C4-2B (cell line): ENCODE measurements around the gene HIVEP2.

Experiments used
- H3K27ac ChIP-seq: fragments of 450-650 bp; 2 replicates; pipeline ENCODE4 v1.5.1; 2017
- ZFX ChIP-seq: fragments of 450-650 bp; IDR thresholded peaks from 2 replicates; pipeline ENCODE4 v1.6.1; 2017
- TF ChIP-seq, protein P1 (sequence below): fragments of 450-650 bp; conservative IDR thresholded peaks from 2 replicates; pipeline ENCODE4 v1.5.1; 2017; ENCODE audit warnings: mild to moderate bottlenecking

The HIVEP2 gene

DNA sequence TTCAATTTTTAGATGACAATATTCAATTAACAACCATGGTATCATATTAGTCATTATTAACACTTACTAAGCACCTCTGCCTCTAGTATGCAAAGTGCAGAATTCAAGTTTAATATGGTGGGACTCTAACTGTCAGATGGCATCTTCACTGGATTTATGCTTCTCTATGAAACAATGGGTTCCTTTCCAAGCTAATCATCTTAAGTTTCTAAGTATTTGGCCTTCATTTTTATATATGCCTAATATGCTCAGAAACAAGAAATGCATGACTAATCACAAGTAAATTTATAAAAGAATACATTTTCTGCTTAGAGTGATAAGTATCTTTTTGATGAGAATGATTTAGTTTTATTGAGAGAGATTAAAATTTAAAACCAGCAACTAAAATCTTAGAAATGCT, 144.7 kb downstream of the HIVEP2 start:
- no peak overlapping the region for H3K27ac ChIP-seq
- TF ChIP-seq ZFX: no peak
- TF ChIP-seq, protein P1, sequence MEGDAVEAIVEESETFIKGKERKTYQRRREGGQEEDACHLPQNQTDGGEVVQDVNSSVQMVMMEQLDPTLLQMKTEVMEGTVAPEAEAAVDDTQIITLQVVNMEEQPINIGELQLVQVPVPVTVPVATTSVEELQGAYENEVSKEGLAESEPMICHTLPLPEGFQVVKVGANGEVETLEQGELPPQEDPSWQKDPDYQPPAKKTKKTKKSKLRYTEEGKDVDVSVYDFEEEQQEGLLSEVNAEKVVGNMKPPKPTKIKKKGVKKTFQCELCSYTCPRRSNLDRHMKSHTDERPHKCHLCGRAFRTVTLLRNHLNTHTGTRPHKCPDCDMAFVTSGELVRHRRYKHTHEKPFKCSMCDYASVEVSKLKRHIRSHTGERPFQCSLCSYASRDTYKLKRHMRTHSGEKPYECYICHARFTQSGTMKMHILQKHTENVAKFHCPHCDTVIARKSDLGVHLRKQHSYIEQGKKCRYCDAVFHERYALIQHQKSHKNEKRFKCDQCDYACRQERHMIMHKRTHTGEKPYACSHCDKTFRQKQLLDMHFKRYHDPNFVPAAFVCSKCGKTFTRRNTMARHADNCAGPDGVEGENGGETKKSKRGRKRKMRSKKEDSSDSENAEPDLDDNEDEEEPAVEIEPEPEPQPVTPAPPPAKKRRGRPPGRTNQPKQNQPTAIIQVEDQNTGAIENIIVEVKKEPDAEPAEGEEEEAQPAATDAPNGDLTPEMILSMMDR: no peak

DNA sequence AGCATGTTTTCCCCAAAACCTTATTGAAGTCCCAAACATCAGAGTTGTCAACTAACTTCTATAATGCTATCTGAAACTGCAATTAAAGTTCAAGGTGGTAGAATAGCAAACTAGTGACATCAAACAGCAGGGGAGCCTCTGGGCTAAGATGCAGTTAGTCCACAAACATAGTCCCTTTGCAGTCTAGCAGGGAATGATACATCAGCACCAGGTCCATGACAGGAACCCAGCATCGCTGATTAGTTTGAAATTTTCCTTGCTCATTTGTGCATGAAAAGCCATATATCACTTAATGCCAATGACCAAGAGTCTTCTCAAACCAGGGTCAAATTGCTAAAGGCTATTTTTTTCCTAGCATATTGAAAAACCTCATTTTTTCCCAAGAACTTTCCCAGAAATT, 145.3 kb downstream of the HIVEP2 start:
- no peak overlapping the region for H3K27ac ChIP-seq
- no peak for TF ChIP-seq ZFX
- TF ChIP-seq, protein P1: no peak

DNA sequence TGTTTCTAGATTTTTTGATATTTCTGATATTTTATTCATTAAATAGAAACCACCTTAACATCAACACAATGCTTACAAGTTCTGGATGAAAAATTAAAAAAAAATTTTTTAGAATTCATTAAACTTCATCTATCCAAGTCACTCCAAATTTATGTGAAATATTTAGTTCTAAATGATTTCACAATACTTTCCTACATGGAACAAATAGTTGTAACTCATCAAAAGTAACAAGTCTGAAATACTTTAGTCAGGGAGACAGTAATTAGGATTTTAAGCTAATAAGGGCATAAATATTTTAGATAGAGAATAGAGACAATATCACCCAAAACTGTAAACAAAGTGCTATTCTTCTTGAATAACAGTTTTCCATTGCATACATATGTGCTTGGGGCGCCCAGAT, 147.8 kb downstream of the HIVEP2 start:
- no peak overlapping the region for H3K27ac ChIP-seq

DNA sequence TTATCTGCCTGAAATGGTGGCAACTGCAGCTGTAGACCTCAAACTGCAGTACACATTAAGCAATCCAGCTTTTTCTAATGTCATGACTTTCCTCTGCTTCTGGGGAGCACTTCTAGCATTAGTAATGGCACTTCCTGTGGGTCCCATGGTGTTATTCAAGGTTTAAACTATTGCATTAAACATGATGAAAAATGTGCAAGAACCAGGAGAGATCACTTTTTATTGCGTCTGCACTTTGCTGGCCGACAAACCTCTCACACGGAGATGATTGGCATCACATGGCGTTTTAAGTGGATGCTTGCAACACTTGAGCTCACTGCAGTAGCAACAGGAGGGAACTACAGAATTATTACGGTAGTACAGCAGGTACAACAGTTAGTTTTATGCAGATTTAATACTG, 148.4 kb downstream of the HIVEP2 start:
- no peak for TF ChIP-seq ZFX
- H3K27ac ChIP-seq: no peak overlapping the region

More for the DNA sequence above, 147.8 kb downstream of the HIVEP2 start:
- no peak for TF ChIP-seq ZFX
- TF ChIP-seq, protein P1: no peak

DNA sequence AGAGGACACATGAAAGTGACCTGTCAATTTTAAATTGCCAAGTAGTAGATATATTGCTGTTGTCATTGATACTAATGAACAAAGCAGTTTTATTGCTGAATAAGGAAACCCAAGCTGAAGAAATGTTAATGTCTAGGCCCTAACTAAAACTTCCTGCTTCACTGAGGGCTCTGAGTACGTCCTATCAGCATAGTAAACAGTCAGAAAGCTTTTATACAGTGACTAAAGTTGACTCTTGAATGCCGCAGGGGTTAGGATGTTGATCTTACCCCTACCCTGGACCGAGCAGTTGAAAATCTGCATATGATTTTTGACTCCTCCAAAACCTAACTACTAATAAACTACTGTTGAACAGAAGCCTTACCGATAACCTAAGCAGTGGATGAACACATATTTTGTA, 149.0 kb downstream of the HIVEP2 start:
- TF ChIP-seq ZFX: no peak
- no peak overlapping the region for H3K27ac ChIP-seq

DNA sequence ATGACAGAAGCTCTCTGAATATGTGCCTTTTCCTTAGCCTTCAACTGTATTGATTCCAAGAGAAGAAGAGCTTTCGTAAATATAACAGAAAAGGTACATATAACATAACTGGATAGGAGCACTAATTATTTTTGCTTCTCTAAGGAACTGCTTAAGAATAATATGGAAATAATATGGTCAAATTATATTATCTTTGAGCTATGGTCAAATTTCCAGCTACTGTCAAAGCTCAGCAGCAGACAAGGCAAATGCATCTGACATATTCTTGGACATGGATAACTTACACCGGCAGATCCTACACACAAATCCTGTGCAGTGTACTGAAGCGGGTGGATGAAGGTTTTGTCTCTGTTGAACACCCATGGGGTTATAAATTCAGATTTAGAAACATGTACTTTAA, 150.6 kb downstream of the HIVEP2 start:
- TF ChIP-seq, protein P1: no peak
- no peak for TF ChIP-seq ZFX

DNA sequence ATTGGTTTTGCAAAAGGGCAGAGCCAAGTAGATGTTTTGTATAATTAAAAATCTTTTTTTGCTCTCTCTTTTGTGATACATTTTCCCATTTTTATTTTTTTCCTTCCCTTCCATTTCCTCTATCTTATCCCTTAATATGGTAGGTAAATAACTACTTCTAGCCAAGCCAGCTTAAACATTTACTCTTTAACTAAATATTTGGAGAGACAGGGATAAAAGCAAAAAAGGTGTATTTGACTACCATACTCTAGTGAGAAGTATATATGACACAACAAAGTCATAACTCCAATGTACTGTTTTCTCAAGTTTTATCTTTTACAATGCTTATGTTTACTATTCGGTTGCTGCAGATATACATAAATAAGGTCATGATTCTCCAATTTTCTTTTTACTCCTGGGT, 154.7 kb downstream of the HIVEP2 start:
- no peak for TF ChIP-seq ZFX
- TF ChIP-seq, protein P1: no peak
- H3K27ac ChIP-seq: no peak overlapping the region

More for the DNA sequence above, 150.6 kb downstream of the HIVEP2 start:
- H3K27ac ChIP-seq: no peak overlapping the region

DNA sequence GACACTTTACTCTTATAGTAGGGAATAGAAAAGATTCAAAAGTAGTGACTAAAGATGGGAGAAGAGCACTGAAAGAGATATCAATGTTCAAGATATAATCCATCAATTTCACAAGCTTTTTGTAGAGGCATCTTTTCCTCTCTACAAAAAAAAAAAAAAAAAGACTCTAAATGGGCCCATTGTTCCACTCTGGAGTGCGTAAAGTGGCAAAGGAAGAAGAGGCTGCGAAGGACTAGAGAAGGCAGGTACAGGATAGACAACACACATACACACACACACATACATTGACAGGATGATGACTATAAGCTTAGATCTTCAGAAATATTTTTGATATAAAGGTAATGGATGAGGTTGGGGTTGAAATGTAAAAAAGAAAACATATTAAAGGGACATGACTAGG, 157.6 kb downstream of the HIVEP2 start:
- no peak overlapping the region for H3K27ac ChIP-seq
- TF ChIP-seq ZFX: no peak
- TF ChIP-seq, protein P1: no peak

DNA sequence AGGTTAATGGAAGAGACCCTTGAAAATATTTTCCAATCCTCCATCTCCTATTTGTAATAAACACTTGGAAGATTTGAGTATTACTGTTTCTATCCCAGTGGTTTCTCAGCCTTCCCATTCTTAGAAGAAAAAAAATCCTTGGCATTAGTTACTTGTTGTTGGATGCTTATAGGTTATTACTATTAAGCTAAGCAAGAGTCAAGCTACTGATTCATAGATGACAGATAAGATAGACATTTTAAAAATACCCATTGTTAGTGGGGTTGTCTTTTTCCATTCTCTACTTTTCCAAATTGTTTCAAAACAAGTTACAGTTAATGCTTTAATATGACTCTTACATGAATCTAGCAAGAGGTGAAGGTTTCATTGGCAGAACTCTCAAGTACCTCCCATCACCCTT, 158.5 kb downstream of the HIVEP2 start:
- H3K27ac ChIP-seq: no peak overlapping the region

More for the DNA sequence above, 158.5 kb downstream of the HIVEP2 start:
- TF ChIP-seq, protein P1: no peak
- TF ChIP-seq ZFX: no peak
